GM10847 (cell line): ENCODE results near the gene FZD8.

ENCODE experiments used
- POLR2A ChIP-seq: IDR thresholded peaks from 2 replicates; pipeline ENCODE4 v1.6.1; 2011; ENCODE audit not compliant: insufficient read length; ENCODE audit errors: extremely low read depth

The FZD8 gene

GRCh38 chr10:35650894-35651293 is 8.8 kb upstream of the FZD8 start:
- TF ChIP-seq POLR2A: no peak

- no peak for TF ChIP-seq POLR2A
Measured at GRCh38 chr10:35644050-35644950, 2.2 kb upstream of the FZD8 start.

- TF ChIP-seq POLR2A: no peak
Measured at GRCh38 chr10:35643151-35644049, 1.3 kb upstream of the FZD8 start.

GRCh38 chr10:35642793-35643114 is 658 bp upstream of the FZD8 start:
- no peak for TF ChIP-seq POLR2A

GRCh38 chr10:35641676-35642034 is 441 bp downstream of the FZD8 start:
- TF ChIP-seq POLR2A: no peak

- no peak for TF ChIP-seq POLR2A
Measured at GRCh38 chr10:35640951-35641675, 983 bp downstream of the FZD8 start.

GRCh38 chr10:35640474-35640873 is 1.6 kb downstream of the FZD8 start:
- TF ChIP-seq POLR2A: no peak

- TF ChIP-seq POLR2A: no peak
Measured at GRCh38 chr10:35639728-35640401, 2.2 kb downstream of the FZD8 start.

- TF ChIP-seq POLR2A: no peak
Measured at GRCh38 chr10:35639021-35639727, 2.9 kb downstream of the FZD8 start.

- TF ChIP-seq POLR2A: no peak
Measured at GRCh38 chr10:35638101-35638500, 4.0 kb downstream of the FZD8 start.

GRCh38 chr10:35637462-35637861 is 4.6 kb downstream of the FZD8 start:
- TF ChIP-seq POLR2A: no peak

GRCh38 chr10:35636956-35637355 is 5.1 kb downstream of the FZD8 start:
- TF ChIP-seq POLR2A: no peak

GRCh38 chr10:35635576-35635975 is 6.5 kb downstream of the FZD8 start:
- no peak for TF ChIP-seq POLR2A
